ENCODE measurements around the gene SMIM45.

Gene SMIM45

GRCh38 chr22:41951898-41952474 is at the start of gene SMIM45:
SMIM45 (plus strand) TSS chr22:41952150.
- no peak for DNase-seq

DNA sequence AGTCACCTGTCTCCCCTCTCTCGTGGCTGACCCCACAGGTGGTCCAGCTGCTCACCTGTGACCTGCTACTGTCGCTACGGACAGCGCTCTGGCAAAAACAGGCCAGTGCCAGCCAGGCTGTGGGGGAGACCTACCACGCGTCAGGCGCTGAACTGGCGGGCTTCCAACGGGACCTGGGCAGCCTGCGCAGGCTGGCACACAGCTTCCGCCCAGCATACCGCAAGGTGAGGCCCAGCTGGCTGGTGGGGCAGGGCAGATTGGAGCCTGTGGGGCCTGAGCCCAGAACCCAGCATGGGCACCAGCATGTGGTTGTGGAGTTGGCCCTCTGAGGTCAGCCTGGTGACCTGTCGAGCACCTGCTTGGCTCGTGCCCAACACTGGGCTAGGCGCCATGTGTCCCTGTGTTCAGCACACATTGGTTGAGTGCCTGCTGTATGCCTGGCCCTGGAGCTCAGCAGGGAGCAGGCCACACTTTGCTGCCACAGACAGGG is 49.0 kb upstream of the SMIM45 start:
- no peak for DNase-seq

GRCh38 chr22:41904450-41905410 is 47.2 kb upstream of the SMIM45 start:
- no peak for DNase-seq

GRCh38 chr22:41905411-41906202 is 46.3 kb upstream of the SMIM45 start:
- no peak for DNase-seq

DNA sequence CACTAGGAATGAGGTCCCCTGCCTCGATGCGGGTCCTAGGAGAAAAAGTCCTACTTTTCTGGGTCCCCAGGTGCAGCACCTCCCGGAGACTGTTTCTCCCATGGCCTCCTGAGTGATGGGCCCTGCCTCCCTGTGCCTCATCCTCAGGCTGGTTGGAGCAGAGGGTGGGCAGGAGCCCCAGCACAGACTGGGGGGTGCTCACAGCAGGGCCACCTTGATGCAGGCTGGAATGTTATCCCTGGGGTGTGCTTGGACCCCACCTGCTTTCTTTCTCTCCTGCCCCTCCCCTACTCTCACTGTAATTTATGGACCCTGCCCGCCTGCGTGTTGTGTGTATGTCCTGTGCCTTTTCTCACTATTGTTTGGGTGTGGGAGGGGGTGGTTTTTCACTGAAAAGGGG is 45.1 kb upstream of the SMIM45 start:
- DNase-seq = no peak

DNA sequence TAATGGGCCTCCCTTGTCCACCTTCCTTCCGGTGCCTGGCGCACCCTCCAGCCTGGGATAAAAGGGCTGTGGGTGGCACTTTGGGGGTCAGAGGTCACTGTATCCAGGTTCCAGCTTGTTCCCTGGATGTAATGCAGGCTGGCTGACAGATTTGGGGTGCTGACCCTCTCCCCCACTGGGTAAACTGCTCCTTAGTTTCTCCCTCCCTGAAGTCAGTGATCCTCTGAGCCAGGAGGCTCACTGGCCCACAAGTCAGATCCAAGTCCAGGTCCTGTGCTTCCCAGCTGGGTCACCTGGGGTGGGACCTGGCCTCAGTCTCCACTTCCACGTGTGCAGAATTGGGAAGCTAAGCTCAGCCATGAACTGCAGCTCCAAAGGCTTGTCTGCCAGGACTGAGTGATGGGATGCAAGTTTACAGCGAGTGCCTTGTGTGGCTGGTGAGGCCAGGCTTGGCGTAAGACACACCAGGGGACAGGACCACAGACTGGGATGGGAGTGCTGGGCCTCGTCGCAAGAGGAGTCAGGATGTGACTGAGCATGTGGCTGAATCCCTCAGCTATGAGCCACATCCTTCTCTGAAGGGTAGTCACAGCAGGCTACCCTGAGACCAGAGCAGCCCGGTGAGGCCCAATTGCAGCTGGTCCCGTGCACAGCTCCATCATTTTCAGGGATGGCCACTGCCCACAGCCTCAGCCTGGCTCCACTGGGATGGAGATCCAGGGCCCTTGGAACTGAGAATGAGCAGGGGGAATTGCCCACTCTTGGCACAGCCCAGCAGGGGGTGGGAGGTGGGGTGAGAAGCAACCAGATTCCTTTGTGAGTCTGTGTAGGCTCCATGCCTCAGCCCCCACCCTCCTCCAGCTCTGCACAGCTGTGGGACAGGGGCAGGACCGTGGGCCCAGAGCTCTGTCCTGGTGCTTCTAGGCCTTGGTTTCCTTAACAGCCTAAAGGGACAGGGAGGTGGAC is 44.2 kb upstream of the SMIM45 start:
- DNase-seq = no peak

DNA sequence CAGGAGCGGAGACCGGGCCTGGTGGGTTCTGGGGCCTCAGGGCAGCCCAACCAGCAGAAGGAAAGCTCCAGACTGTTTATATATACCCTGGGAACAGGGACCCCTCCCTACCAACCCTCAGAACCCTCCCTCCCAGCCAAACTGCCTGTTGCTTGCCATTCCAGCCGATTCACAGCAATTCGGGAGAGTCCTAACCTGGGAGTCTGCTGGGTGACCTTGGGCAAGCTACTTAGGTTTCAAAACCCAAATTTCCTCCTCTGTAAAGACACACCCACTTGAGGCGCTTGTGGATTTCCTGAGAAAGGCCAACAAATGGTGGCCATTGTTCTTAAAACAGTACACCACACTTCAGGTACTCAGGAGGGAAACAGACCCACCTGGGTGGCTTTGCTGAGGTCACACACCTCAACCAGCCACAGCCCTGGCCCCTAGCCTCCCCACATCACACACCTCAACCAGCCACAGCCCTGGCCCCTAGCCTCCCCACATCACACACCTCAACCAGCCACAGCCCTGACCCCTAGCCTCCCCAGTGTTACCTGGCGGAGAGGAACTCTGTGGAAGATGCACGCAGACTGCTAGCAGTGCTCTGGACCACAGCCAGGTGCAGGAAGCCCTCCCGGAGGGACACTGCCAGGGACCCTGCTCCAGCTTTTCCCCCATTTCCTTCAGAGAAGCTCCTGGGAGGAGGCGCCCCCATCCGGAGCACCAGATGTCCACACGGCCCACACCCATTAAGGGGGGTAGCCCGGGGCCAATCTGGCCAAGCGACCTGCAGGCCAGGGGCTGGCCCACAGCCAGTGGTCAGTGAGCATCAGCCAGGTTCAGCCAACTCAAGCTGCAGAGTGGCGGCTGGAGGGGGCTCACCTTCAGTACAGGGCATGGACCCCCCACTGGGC is 43.3 kb upstream of the SMIM45 start:
- no peak for DNase-seq

DNA sequence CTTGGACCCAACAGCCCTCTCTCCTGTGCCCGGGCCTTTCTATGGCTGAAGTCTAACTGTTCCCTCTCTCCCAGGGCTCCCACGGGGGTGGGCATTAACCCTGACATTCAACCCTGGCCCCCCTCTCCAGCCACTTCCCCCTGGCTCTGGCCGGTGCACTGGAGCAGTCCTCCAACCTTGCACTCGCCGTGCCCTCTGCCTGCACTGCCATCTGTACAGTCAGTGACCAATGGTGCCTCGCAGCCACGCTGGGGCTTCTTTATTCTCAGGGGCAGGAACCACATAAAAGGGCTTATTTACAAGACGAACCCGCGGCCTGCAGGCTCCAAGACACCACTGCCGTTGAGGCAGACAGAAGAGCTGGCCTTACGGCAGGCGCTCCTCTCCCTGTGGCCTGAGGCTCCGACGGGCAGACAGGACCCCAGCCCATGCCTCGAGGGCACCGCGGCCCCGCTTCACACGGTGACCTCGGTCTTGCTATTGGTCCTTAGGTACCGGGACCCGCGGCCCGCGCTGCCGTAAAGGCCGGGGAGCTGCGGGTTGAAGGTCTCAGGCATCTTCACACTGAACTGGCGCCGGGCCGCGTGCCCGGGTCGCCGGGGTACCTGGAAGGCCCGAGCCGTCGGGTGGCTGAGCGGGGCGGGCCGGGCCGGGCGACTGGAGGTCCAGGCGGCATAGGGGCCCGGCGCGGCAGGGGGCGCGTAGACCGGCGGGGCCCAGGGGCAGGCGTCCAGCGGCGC is 42.5 kb upstream of the SMIM45 start:
- DNase-seq = no peak

DNA sequence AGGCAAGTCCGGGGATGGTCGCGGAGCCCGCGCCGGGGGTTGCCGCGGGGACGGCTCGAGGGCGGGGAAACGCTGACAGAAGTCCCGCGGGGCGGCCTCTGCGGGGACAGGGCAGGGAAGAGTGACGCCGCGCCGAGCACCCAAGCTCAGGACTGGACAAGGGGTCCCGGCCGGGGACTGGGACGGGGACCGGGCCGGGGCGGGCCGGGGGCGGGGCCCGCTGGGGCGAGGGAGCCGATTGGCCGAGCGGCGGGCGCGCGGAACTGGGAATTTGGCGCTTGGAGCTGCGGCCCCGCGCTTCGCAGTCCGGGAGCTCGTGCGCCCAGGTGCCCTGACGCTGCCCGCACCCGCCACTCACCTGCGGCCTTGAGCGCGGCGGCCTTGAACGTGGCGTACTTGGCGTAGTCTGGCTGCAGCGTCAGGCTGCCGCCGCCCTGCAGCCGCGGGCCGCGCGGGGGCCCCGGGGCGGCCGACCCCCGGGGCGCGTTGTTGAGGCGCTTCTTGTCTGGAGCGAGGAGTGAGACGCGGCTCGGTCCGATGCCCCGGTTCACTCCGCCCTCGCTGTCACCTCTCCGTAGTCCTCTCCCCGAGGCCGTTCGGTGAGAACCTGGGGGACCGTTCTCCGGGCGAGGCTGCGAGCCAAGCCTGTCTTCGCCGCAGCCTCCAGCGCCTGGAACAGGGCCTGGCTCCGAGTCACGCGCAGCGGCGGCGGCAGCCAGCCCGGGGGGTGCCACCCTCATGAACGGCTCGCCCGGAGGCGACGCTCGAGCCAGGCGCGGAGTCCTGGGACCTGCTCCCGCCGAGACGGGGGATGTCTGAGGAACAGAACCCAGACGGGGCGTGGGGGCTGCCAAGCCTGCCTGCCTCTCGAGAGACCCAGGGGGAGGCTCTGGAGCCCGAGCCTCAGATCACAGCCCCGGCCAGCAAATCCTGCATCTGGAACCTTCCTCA is 41.6 kb upstream of the SMIM45 start:
- DNase-seq = no peak

GRCh38 chr22:41911001-41911611 is 40.8 kb upstream of the SMIM45 start:
- DNase-seq = no peak

DNA sequence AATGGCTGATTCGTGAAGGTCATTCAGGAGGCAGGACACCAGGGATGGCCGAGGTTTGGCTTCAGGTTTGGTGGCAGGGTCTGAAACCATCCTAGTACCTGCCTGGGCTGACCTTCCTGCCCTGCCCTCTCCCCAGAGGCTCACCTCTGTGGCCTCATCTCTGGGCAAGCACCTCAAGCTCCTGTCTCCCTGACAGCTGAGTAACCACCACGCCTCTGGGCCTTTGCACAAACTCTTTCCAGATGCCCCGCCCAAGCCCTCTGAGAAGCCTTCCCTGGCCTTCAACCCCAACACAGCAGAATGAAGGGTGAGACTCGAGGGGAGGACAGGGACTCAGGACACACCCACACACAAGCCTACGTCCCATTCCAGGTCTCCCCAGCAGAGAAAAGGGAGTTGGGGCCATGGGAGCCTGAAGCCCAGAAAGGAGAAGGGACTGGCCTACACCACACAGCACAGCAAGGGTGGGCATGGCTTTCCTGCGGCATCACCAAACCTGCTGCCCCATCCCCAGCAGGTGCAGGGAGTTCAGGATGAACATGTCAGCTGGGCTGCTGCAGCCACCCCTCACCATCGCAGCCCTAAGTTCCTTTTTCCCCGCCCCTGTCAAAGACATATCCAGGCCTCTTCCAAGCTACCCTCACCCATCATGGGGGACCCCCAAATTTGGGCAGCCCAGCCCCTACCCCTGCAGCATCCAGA is 39.5 kb upstream of the SMIM45 start:
- no peak for DNase-seq

DNA sequence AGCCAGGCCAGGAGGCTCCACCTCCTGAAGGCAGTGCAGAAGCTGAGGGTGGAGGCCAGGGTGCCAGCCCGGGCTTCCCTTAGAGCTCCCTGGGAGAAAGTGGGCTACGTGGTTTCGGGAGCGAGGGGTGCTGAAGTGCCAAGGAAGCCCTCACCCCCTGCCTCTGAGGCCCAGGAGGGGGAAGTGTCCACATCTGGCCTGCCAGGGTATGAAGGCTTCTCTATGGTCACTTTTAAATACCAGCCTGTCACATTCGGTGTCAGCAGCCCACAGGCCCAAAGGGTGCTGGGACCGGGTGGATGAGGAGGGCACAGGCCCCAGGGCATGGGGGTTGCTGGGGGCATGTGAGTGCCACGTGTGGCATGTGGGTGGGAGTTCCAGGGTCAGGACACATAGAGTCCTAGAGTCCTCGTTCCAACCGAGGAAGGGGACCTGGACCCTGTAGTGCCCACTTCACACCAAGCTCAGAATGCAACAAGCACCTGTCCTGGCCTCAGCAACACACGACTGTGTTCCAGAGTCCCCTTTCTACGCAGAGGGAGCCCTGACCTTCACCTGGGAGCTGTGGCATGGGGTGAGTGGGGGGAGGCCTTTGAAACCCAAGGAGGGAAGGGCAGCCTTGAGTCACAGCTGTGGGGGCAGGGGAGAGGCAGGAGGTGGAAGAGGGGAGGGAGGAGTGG is 38.8 kb upstream of the SMIM45 start:
- no peak for DNase-seq

DNA sequence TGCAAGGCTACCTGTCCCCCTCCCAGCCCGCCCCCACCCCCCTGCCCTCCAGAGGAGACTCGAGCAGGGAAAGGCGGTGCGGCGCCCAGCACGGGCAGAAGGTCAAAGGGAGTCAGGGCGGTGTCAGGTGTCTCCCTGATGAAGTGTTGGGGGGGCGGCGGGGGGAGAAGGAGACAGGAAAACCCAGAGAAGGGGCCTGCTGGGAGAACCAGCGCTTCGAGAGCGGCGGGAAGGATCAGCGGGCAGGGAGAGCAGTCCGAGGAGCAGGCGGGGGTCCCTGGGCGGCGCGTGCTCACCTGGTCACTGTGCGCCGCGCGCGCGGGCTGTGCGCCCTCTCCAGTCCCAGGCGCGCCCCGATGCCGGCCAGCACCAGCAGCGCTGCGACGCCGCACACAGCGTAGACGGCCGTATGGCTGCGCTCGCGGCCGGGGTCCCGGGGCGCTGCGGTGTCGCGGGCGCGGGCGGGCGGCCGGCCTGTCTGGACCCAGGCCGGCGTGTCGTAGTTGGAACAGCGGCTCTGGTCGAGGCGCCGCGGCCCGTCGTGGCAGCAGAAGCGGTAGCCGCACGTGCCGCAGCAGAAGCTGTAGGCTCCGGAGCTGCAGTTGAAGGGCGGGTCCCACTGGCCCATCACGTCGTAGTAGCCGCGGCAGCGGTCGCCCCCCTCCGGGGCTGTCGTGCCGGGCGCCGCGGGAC is 38.0 kb upstream of the SMIM45 start:
- no peak for DNase-seq

- no peak for DNase-seq
Measured at GRCh38 chr22:41914611-41915034, 37.3 kb upstream of the SMIM45 start.

GRCh38 chr22:41915035-41915785 is 36.7 kb upstream of the SMIM45 start, which contains the start of gene SHISA8:
SHISA8 (minus strand) TSS chr22:41915074; CDS start chr22:41914667, 407 bp downstream.
- DNase-seq = no peak

Measured in GDM1 (cell line).